GM19372 (cell line): Measurements from ENCODE around the gene IFT172.
A peak's percentile ranks its signal among the peaks of the same experiment; 100 is the strongest.
"Not testable (repeated sequence)": the region's sequence is repeated elsewhere in the genome, so short reads cannot be mapped to it uniquely, and the experiment has no call there.

Source experiments
- ATAC-seq: cut with Tn5 transposase; IDR thresholded peaks from one replicate; pipeline ENCODE4 v1.9.1; 2021; ENCODE audit warnings: mild to moderate bottlenecking, low read depth, moderate library complexity; ENCODE audit not compliant: unreplicated experiment

Gene IFT172

GRCh38 chr2:27431395-27431794 is 58.1 kb downstream of the IFT172 start:
- no peak for ATAC-seq

- peak; percentile 53 for ATAC-seq
Observed at GRCh38 chr2:27428978-27429541, 60.5 kb downstream of the IFT172 start.

DNA sequence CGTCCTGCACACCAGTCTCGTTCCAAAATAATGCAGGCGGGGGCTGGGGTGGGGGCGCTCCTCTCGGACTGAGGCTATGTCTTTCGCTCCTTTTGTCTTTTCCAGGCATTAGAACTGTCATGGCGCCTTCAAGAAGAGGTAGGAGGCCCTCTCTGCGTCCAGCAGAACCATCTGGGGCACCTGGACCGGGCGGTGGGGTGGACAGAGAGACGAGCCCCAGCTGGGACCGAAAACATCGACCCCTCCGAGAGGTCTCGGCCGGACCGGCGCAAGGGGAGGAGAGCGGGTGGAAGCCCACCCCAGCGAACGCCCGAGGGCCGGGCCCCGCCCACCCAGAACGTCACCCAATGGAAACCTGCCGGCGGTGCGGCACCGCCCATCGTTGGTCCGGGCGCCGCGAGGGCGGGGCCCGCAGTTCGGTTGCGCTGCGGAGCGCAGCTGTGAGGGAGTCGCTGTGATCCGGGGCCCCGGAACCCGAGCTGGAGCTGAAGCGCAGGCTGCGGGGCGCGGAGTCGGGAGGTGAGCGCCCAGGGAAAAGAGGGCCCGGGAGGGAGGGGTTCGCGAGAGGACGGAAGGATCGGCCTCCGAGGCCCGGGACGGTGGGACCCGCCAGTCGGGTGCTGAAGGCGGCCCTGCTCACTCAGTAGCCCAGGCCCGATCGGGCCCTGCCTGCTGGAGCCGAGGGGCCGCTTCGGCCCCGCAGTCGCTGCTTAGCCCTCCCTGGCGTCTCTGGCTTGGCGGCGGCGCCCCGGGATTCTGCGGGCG is 61.1 kb downstream of the IFT172 start, which contains the start of gene NRBP1:
NRBP1 (plus strand) TSS at position 419 of the 765 bp plus-strand sequence. CDS start 4,643 bp downstream, outside the sequence.
- peak; percentile 88 for ATAC-seq

DNA sequence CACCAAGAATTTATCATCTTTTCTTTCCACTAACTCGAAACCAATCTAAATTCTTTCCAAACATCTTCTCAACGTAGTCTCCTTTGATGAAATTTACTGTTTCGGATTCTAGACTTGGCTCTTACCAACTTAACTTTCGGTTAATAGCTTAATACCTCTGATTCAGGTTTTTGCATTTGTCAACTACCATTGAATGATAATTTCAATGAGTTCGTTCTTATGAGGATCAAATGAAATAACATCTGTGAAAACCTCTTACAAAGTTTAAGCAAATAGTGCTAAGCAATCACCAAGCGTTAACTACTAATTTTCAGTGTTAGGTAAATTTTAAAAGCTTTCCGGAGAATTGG is 61.7 kb downstream of the IFT172 start:
- ATAC-seq: no peak

DNA sequence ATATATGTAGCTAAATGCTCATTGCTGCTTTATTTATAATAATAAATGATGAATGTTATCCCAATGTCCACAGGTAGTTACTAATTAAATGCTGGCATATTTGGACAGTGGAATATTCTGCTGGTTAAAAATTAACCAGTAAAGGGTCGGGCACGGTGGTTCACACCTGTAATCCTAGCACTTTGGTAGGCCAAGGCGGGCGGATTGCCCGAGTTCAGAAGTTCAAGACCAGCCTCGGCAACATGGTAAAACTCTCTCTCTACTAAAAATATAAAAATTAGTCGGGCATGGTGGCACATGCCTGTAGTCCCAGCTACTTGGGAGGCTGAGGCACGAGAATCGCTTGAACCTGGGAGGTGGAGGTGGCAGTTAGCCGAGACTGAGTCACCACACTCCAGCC is 64.5 kb downstream of the IFT172 start:
- ATAC-seq: not testable (repeated sequence)

DNA sequence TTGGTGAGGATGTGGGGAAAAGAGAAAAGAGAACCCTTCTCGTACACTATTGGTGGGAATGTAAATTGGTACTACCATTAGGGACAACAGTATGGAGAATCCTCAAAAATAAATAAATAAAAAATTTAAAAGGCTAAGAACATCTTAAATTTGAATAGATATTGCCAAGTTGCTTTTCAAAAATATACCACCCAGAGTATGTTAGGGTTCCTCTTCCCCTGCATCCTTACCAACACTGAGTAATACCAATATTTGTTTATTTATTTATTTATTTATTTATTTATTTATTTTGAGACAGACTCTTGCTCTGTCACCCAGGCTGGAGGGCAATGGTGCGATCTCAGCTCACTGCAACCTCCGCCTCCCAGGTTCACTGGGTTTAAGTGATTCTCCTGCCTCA is 66.6 kb downstream of the IFT172 start:
- ATAC-seq: no peak

- ATAC-seq: no peak
Observed at GRCh38 chr2:27421660-27422250, 67.8 kb downstream of the IFT172 start.

DNA sequence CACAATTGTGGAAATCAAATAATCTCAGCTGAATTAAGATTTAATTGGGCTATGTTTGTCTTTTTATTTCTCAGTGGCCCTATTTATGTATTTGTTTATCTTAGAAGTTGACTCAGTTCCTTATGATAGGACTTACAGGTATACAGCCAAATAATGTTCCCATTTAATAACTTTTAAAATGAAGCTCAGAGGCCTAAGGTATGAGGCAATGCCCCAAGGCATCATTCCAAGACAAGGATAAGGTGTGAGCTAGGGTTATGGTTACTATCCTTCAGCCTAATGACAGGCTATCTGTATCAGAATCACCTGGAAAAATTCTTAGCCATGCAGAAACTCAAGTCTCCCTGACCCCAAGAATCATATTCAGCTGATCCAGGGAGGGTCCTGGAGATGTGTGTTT is 68.5 kb downstream of the IFT172 start:
- no peak for ATAC-seq

DNA sequence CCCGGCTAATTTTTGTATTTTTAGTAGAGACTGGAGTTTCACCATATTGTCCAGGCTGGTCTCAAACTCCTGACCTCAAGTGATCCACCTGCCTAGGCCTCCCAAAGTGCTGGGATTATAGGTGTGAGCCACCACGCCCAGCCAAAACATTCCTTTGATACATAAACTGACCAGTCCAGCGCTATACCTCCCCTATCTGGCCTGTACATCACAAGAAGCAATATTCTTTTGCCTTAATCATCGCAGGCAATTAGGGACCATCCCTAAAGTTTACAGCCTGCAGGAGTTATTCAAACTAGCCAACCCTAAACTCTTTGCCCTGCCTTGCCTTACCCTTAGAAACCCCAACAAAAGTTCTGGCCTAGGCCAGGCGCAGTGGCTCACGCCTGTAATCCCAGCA is 73.4 kb downstream of the IFT172 start:
- no peak for ATAC-seq

- no peak for ATAC-seq
Observed at GRCh38 chr2:27412419-27413152, 77.0 kb downstream of the IFT172 start.

- peak; percentile 94 for ATAC-seq
Observed at GRCh38 chr2:27409321-27410073, 80.0 kb downstream of the IFT172 start, which contains the start of gene PPM1G. Gene PPM1G, minus strand, starts transcription at chr2:27409591. Its CDS starts 169 bp downstream, at chr2:27409422.

DNA sequence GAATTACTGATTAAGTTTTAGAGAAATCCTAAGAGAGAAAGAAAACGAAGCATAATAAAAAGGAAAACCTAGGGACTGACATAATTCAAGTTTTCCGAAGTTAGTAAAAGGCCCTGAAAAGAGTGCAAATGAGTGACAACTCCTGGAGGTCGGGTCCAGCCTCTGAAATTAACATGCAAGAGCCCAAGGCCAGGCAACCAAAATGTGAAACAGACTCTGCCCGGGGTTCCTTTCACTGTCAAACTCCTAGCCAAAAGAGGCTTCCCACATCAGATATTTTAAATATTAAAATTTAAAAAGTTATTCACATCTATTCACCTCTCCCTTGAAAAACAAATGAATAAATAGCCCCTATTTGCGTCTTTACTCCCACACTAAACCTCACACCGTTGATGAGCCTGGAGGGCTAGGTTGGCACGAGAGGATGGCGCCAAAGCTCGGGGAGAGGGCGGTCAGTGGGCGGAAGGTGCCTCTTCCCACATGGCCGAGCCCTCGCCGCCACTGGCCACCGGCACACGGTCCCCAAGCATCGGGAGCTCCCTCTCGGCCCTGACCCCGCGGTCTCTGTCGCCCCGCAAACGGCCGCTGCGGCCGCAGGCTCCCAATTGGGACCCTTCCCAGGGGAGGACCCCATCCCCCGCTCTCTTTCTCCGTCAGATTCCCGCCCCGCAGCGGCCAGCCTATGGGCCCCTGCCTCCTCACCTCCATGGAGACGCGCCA is 80.8 kb downstream of the IFT172 start:
- peak; percentile 3 for ATAC-seq

DNA sequence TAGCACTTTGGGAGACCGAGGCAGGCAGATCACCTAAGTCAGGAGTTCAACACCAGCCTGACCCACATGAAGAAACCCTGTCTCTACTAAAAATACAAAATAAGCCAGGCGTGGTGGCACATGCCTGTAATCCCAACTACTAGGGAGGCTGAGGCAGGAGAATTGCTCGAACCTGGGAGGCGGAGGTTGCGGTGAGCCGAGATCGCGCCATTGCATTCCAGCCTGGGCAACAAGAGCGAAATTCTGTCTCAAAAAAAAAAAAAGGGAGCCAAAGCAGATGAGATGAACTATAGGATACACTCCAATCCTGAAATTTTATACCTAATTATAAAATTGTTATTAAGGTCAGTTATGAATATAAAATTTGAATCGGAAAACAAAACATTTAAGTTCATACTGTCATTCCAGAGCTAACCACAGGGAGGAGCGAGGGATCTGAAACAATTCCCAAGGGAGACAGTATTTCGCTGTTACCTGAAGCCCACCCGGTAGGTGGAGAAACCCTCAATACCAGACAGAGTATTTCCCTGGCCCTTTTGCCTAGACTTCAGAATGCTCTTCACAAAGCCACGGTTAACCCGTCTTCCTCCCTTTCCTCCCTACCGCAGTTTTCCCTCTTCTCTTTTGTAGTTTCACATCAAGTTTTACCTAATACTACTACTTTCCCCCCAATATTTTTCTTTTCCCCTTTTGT is 81.6 kb downstream of the IFT172 start:
- no peak for ATAC-seq

GRCh38 chr2:27400348-27401135 is 89.0 kb downstream of the IFT172 start:
- no peak for ATAC-seq

DNA sequence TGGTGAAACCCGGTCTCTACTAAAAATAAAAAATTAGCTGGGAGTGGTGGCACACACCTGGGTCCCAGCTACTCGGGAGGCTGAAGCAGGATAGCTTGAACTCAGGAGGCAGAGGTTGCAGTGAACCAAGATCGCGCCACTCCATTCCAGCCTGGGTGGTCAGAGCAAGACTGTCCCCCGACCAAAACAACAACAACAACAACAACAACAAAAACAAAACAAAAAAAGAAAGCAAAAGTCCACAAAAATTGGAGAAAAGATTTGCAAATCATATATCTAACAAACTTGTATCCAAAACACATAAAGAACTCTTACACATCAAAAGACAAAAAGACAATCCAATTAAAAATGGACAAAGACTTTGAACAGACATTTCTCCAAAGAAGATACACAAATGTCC is 90.6 kb downstream of the IFT172 start:
- no peak for ATAC-seq
